Endodermal cell (in vitro differentiated cells): ENCODE measurements around the gene NKD1. TPM values are rescaled to one million over a fixed set of nuclear protein-coding genes. Genes with fewer than 3 reads are reported as not detected.
A peak's percentile ranks its signal among the peaks of the same experiment; 100 is the strongest.

Experiments used
- DNase-seq: peaks from one replicate; pipeline ENCODE4 v3.0.0-alpha.2; 2017
- H3K27ac ChIP-seq: 2 replicates; pipeline ENCODE4 v1.5.1; 2013; ENCODE audit warnings: mild to moderate bottlenecking, low read depth, low read length, moderate library complexity
- H3K27me3 ChIP-seq: 2 replicates; pipeline ENCODE4 v1.6.1; 2013; ENCODE audit warnings: mild to moderate bottlenecking, low read length, moderate library complexity; ENCODE audit not compliant: insufficient read depth, control insufficient read depth, poor library complexity, severe bottlenecking
- H3K36me3 ChIP-seq: 2 replicates; pipeline ENCODE4 v1.7.0; 2013; ENCODE audit warnings: mild to moderate bottlenecking, low read length, moderate library complexity; ENCODE audit not compliant: control insufficient read depth, insufficient read depth
- H3K4me1 ChIP-seq: one replicate; pipeline ENCODE4 v1.7.0; 2013; ENCODE audit warnings: low read length; ENCODE audit not compliant: control insufficient read depth, insufficient read depth
- H3K4me3 ChIP-seq: 2 replicates; pipeline ENCODE4 v1.5.1; 2013; ENCODE audit warnings: mild to moderate bottlenecking, low read length, moderate library complexity
- H3K9ac ChIP-seq: 2 replicates; pipeline ENCODE4 v1.6.1; 2013; ENCODE audit warnings: mild to moderate bottlenecking, low read length, moderate library complexity; ENCODE audit not compliant: poor library complexity, severe bottlenecking; ENCODE audit errors: extremely low read depth
- H3K9me3 ChIP-seq: 2 replicates; pipeline ENCODE4 v1.6.1; 2013; ENCODE audit warnings: mild to moderate bottlenecking, low read length, moderate library complexity; ENCODE audit not compliant: control insufficient read depth
- H3K27ac Mint-ChIP-seq: 2 replicates; pipeline ENCODE4 v1.8.0; 2020; ENCODE audit warnings: mixed read lengths
- H3K27me3 Mint-ChIP-seq: 2 replicates; pipeline ENCODE4 v1.8.0; 2021; ENCODE audit warnings: mild to moderate bottlenecking, mixed read lengths; ENCODE audit not compliant: insufficient read depth
- H3K36me3 Mint-ChIP-seq: 2 replicates; pipeline ENCODE4 v1.8.0; 2020; ENCODE audit warnings: low read depth, mixed read lengths
- H3K4me1 Mint-ChIP-seq: 2 replicates; pipeline ENCODE4 v1.8.0; 2020; ENCODE audit warnings: mixed read lengths
- H3K4me3 Mint-ChIP-seq: 2 replicates; pipeline ENCODE4 v1.8.0; 2020; ENCODE audit warnings: mild to moderate bottlenecking, moderate library complexity, mixed read lengths
- H3K9me3 Mint-ChIP-seq: 2 replicates; pipeline ENCODE4 v1.8.0; 2020; ENCODE audit warnings: mild to moderate bottlenecking, mixed read lengths
- WGBS, 2 experiments: methylation state at CpG; one replicate each; pipeline versions ENCODE4 v1.1.5 to v1.1.7; 2013; ENCODE audit warnings: missing lambda C conversion rate in 2 of 2, mixed read lengths in 1 of 2; ENCODE audit not compliant: insufficient coverage in 1 of 2, insufficient read length in 1 of 2; 5-methylcytosine and 5-hydroxymethylcytosine counted together
- total RNA-seq, 2 donors: library from RNA; stranded (reverse); fragmentation: NEBNext Ultra II Directional in 1 of 2; extraction: Animal tissue kit (Norgen Biotek cat#: 25700) in 1 of 2; gene quantifications; 2 replicates in 1 of 2; 3 replicates in 1 of 2; pipeline ENCODE4 v1.2.1, GENCODE V29; 2021
- TF ChIP-seq, protein P1 (sequence below): fragments of 200-600 bp; sonication (generic); conservative IDR thresholded peaks from 2 replicates; pipeline ENCODE4 v1.5.0; 2021; ENCODE audit warnings: antibody characterized with exemption, mild to moderate bottlenecking

Gene NKD1
- total RNA-seq, 2 donors from 2014 or later, result 7.0 to 9.5 TPM

DNA sequence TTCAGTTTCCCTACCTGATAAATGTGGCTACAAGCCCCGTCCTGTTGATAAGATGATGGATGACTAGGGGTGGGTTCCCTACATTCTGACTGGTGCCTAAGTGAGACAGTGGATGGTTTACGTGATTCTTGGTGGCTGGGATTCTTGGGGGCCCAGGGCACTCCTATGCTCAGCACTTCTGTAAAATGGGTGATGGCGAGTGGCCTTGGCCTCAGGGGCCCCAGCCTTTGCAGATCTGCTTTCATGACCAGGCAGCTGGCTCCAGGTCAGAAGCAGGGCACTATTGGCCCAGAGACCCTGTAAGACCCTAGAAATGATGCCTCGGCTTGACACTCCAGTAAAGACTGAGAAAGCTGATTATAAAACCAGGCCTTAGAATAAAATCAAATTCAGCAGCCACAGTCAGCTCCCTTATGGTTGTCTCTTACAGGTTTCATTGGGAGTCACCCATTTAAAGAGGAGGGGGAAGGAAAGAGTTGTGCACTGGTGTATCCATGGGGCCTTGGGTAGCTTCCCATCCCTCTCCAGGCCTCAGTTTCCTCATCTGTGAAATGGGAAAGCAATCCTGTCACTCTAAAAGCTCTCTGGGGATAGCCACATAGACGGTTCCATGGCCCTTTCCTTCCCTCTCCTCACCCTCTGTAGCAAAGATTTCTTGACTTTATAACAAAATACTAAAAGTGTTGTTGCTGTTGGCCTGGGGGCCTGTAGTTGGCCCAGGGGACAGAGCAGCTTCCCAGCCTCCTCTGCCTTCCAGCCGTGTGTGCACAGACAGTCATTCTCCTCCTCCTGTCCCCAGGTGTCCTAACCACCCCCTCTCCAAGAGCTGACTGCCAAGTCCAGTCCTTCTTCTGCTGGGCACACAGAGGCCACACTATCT lies 131.7 kb downstream of the NKD1 start:
- H3K4me3 Mint-ChIP-seq, result no peak overlapping the region
- Histone ChIP-seq H3K36me3 (no peaks in the 10 kb centered on the region), H3K9ac (no peak overlapping the region), H3K4me3 (no peak overlapping the region), H3K4me1 (no peaks in the 10 kb centered on the region), H3K27ac (no peak overlapping the region), H3K27me3 (no peaks in the 10 kb centered on the region), H3K9me3 (no peaks in the 10 kb centered on the region)
- no peaks in the 10 kb centered on the region for H3K4me1 Mint-ChIP-seq
- no peaks in the 10 kb centered on the region for H3K36me3 Mint-ChIP-seq
- no peak overlapping the region for H3K27ac Mint-ChIP-seq
- WGBS, 2 experiments, result 90 to 97% methylated on average over 4 to 6 of the region's 6 CpGs
- no peak for DNase-seq
- TF ChIP-seq, protein P1, sequence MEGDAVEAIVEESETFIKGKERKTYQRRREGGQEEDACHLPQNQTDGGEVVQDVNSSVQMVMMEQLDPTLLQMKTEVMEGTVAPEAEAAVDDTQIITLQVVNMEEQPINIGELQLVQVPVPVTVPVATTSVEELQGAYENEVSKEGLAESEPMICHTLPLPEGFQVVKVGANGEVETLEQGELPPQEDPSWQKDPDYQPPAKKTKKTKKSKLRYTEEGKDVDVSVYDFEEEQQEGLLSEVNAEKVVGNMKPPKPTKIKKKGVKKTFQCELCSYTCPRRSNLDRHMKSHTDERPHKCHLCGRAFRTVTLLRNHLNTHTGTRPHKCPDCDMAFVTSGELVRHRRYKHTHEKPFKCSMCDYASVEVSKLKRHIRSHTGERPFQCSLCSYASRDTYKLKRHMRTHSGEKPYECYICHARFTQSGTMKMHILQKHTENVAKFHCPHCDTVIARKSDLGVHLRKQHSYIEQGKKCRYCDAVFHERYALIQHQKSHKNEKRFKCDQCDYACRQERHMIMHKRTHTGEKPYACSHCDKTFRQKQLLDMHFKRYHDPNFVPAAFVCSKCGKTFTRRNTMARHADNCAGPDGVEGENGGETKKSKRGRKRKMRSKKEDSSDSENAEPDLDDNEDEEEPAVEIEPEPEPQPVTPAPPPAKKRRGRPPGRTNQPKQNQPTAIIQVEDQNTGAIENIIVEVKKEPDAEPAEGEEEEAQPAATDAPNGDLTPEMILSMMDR, result no peak
- peaks cover 3% of the 10 kb centered on the region for H3K27me3 Mint-ChIP-seq
- no peaks in the 10 kb centered on the region for H3K9me3 Mint-ChIP-seq

DNA sequence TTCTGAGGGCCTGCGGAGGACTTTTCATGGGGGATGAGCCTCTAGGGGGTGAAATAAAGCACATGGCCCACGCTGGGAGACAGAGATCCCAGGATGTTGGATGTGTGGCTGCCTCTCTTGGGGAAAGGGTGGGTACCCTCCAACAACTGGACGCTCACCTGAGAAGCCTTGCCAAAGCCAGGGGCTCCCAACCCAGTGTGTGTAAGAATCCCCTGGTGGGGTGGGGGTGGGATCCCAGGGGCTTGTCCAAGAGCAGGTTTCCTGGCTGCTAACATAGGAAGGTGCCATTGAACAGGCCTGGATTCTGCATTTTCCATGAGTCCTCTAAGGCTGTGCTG lies 132.3 kb downstream of the NKD1 start:
- no peaks in the 10 kb centered on the region for H3K36me3 ChIP-seq
- TF ChIP-seq, protein P1, result no peak
- H3K4me3 ChIP-seq, result no peak overlapping the region
- H3K9me3 ChIP-seq, result no peaks in the 10 kb centered on the region
- Mint-ChIP-seq H3K27ac (no peak overlapping the region), H3K4me3 (no peak overlapping the region), H3K27me3 (peaks cover 3% of the 10 kb centered on the region), H3K36me3 (no peaks in the 10 kb centered on the region), H3K9me3 (no peaks in the 10 kb centered on the region), H3K4me1 (no peaks in the 10 kb centered on the region)
- 60 to 93% methylated on average over 1 to 3 of the region's 3 CpGs for WGBS, 2 experiments
- no peaks in the 10 kb centered on the region for H3K4me1 ChIP-seq
- H3K27me3 ChIP-seq, result no peaks in the 10 kb centered on the region
- no peak for DNase-seq
- no peak overlapping the region for H3K27ac ChIP-seq
- no peak overlapping the region for H3K9ac ChIP-seq

DNA sequence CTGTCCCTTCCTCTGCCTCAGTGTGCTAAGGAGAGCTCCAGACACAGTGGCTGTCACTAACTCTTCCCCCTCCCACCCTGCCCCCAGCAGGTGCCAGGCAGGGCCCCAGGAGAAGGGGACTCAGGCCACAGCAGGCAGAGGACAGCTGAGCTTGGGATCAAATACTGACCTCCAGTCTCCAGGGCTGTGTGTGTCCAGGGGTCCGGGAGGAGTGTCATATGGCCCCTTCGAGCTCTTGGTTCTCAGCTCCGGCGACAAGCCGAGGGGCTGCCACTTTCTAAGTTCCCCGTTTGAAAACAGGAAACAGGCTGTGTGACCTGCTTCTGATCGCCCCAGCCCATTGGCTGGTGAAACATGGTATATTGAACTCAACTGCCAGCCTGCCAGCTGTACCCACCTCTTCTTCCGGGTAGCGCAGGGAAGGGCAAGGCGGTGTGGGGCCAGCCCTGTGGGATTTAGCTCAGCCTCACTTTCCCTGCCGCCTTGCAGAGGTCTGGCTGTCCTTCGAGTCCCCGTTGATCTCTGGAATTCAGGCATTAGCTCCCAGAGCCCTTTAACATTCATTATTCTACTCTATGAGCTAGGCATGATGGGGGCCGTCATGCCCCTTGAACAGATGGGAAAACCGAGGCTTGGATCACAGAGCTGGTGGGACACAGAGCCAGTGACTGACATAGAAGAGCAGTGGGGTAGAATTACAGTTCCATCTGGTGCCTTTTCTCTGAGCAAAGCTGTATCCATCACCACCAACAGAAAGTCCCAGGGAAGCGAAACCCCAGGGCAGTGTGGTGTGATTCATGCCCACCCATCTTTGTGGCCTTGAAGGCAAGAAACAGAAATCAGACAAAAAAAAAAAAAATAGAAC lies 133.1 kb downstream of the NKD1 start, which contains the start of gene SNX20:
TSS of gene SNX20 (minus strand) at position 292 of the 865 bp plus-strand sequence. CDS start 3,786 bp downstream, outside the sequence.
- H3K27me3 Mint-ChIP-seq, result peaks cover 3% of the 10 kb centered on the region
- H3K36me3 ChIP-seq, result no peaks in the 10 kb centered on the region
- H3K27ac Mint-ChIP-seq, result no peak within 1 kb of the TSS
- TF ChIP-seq, protein P1, result no peak
- H3K4me1 ChIP-seq, result no peaks in the 10 kb centered on the region
- H3K9ac ChIP-seq, result no peak within 1 kb of the TSS
- H3K4me3 ChIP-seq, result no peak within 1 kb of the TSS
- H3K36me3 Mint-ChIP-seq, result no peaks in the 10 kb centered on the region
- H3K9me3 ChIP-seq, result no peaks in the 10 kb centered on the region
- no peaks in the 10 kb centered on the region for H3K27me3 ChIP-seq
- WGBS, 2 experiments, result 91 to 92% methylated on average over 13 to 16 of the region's 16 CpGs
- H3K9me3 Mint-ChIP-seq, result no peaks in the 10 kb centered on the region
- no peak within 1 kb of the TSS for H3K4me3 Mint-ChIP-seq
- no peak within 1 kb of the TSS for H3K27ac ChIP-seq
- H3K4me1 Mint-ChIP-seq, result no peaks in the 10 kb centered on the region
- peak; percentile 32 for DNase-seq
